Hepatocyte (in vitro differentiated cells): ENCODE data around the gene SLC25A45. TPM values are rescaled to one million over a fixed set of nuclear protein-coding genes. Genes with fewer than 3 reads are reported as not detected.

ENCODE experiments used
- DNase-seq: peaks from one replicate; pipeline ENCODE4 v3.0.0-alpha.2; 2016; ENCODE audit warnings: low spot score
- H2AFZ ChIP-seq: fragments of 200-600 bp; sonication (generic); 2 replicates; pipeline ENCODE4 v1.6.0; 2016; ENCODE audit warnings: antibody characterized with exemption, mild to moderate bottlenecking
- H3K27ac ChIP-seq: fragments of 200-600 bp; sonication (generic); 2 replicates; pipeline ENCODE4 v1.5.1; 2016; ENCODE audit warnings: mild to moderate bottlenecking
- H3K27me3 ChIP-seq: fragments of 200-600 bp; sonication (generic); 2 replicates; pipeline ENCODE4 v1.6.1; 2016
- H3K36me3 ChIP-seq: fragments of 200-600 bp; sonication (generic); replicated peaks from 2 replicates; pipeline ENCODE4 v1.5.1; 2016; ENCODE audit warnings: low read depth; ENCODE audit not compliant: insufficient read depth
- H3K4me1 ChIP-seq: fragments of 200-600 bp; sonication (generic); 2 replicates; pipeline ENCODE4 v1.5.1; 2016; ENCODE audit warnings: mild to moderate bottlenecking, moderate library complexity; ENCODE audit not compliant: insufficient read depth
- H3K4me2 ChIP-seq: fragments of 200-600 bp; sonication (generic); 2 replicates; pipeline ENCODE4 v1.6.0; 2016
- H3K4me3 ChIP-seq: fragments of 200-600 bp; sonication (generic); 2 replicates; pipeline ENCODE4 v1.5.1; 2016; ENCODE audit warnings: mild to moderate bottlenecking
- H3K79me2 ChIP-seq: fragments of 200-600 bp; sonication (generic); 2 replicates; pipeline ENCODE4 v1.6.0; 2017; ENCODE audit warnings: mild to moderate bottlenecking
- H3K9me2 ChIP-seq: fragments of 200-600 bp; sonication (generic); replicated peaks from 2 replicates; pipeline ENCODE4 v1.6.0; 2017; ENCODE audit warnings: mild to moderate bottlenecking; ENCODE audit not compliant: insufficient read depth
- H3K9me3 ChIP-seq: fragments of 200-600 bp; sonication (generic); 2 replicates; pipeline ENCODE4 v1.5.1; 2016; ENCODE audit warnings: low read depth, mild to moderate bottlenecking
- H4K20me1 ChIP-seq: fragments of 200-600 bp; sonication (generic); 2 replicates; pipeline ENCODE4 v1.6.0; 2016; ENCODE audit warnings: mild to moderate bottlenecking; ENCODE audit not compliant: insufficient read depth, poor library complexity, severe bottlenecking
- EZH2 ChIP-seq: fragments of 200-600 bp; sonication (generic); IDR thresholded peaks from 2 replicates; pipeline ENCODE4 v1.6.1; 2016; ENCODE audit warnings: antibody characterized with exemption, mild to moderate bottlenecking, borderline replicate concordance
- EZH2phosphoT487 ChIP-seq: fragments of 200-600 bp; sonication (generic); IDR thresholded peaks from one replicate; pipeline ENCODE4 v1.6.1; 2018; ENCODE audit warnings: antibody characterized with exemption, mild to moderate bottlenecking, low read depth, moderate library complexity; ENCODE audit not compliant: unreplicated experiment, severe bottlenecking
- WGBS: methylation state at CpG from one replicate; pipeline ENCODE4 v1.1.6; 2016; ENCODE audit warnings: low lambda C conversion rate; ENCODE audit errors: missing lambda C conversion rate; 5-methylcytosine and 5-hydroxymethylcytosine counted together
- polyA plus RNA-seq: library from polyadenylated mRNA; unstranded; fragments of >200 nt; fragmentation: Nextera tagmentation; extraction: Ambion mirVana; gene quantifications from 2 replicates; pipeline ENCODE4 v1.2.1, GENCODE V29; 2016
- total RNA-seq: library from RNA; depleted of rRNA; stranded (reverse); fragments of >200 nt; gene quantifications from 2 replicates; pipeline ENCODE4 v1.2.3, GENCODE V29; 2014
- TF ChIP-seq, protein P1 (sequence below): fragments of 200-600 bp; sonication (generic); IDR thresholded peaks from 2 replicates; pipeline ENCODE4 v1.5.1; 2016; ENCODE audit warnings: antibody characterized with exemption, mild to moderate bottlenecking; ENCODE audit not compliant: poor library complexity

SLC25A45 gene
- total and polyA plus RNA-seq, 2 experiments from 2014 or later = 8.8 to 13.9 TPM

- WGBS = 88% methylated on average over 8 of the region's 8 CpGs
- H4K20me1 ChIP-seq = no peaks in the 10 kb centered on the region
- peak overlapping the region; percentile 5 for H3K27ac ChIP-seq
- no peak for TF ChIP-seq EZH2
- TF ChIP-seq, protein P1, sequence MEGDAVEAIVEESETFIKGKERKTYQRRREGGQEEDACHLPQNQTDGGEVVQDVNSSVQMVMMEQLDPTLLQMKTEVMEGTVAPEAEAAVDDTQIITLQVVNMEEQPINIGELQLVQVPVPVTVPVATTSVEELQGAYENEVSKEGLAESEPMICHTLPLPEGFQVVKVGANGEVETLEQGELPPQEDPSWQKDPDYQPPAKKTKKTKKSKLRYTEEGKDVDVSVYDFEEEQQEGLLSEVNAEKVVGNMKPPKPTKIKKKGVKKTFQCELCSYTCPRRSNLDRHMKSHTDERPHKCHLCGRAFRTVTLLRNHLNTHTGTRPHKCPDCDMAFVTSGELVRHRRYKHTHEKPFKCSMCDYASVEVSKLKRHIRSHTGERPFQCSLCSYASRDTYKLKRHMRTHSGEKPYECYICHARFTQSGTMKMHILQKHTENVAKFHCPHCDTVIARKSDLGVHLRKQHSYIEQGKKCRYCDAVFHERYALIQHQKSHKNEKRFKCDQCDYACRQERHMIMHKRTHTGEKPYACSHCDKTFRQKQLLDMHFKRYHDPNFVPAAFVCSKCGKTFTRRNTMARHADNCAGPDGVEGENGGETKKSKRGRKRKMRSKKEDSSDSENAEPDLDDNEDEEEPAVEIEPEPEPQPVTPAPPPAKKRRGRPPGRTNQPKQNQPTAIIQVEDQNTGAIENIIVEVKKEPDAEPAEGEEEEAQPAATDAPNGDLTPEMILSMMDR = no peak
- TF ChIP-seq EZH2phosphoT487 = no peak
- H2AFZ ChIP-seq = no peak overlapping the region
- no peaks in the 10 kb centered on the region for H3K36me3 ChIP-seq
- no peak overlapping the region for H3K4me3 ChIP-seq
- H3K4me1 ChIP-seq = peaks cover 37% of the 10 kb centered on the region
- DNase-seq = no peak
- no peaks in the 10 kb centered on the region for H3K27me3 ChIP-seq
- H3K4me2 ChIP-seq = peak overlapping the region; percentile 7
- no peaks in the 10 kb centered on the region for H3K9me3 ChIP-seq
- H3K79me2 ChIP-seq = peaks cover 3% of the 10 kb centered on the region
- no peaks in the 10 kb centered on the region for H3K9me2 ChIP-seq
These were observed 4.7 kb downstream of the SLC25A45 start for GRCh38 chr11:65377777-65378176.

DNA sequence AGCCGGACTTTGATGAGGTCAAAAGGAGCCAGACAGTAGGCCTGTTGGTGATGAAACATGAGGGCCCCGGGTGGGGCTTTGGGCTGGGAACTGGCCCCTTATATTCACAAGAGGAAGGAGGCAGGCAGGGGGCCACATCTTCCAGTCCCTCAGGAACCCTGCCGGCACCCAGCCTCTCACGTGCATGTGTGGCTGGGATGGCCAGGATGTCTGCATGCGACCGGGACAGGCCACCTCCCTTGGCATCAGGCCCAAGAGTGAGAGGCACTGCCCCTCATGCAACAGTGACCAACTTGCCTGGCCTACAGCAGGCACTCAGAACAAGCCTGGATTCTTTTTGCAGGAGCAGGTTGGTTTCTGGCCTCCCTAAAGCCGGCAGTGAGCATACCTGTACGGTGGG is 5.4 kb downstream of the SLC25A45 start:
- peaks cover 33% of the 10 kb centered on the region for H3K4me1 ChIP-seq
- peaks cover 3% of the 10 kb centered on the region for H3K79me2 ChIP-seq
- no peaks in the 10 kb centered on the region for H3K9me2 ChIP-seq

DNA sequence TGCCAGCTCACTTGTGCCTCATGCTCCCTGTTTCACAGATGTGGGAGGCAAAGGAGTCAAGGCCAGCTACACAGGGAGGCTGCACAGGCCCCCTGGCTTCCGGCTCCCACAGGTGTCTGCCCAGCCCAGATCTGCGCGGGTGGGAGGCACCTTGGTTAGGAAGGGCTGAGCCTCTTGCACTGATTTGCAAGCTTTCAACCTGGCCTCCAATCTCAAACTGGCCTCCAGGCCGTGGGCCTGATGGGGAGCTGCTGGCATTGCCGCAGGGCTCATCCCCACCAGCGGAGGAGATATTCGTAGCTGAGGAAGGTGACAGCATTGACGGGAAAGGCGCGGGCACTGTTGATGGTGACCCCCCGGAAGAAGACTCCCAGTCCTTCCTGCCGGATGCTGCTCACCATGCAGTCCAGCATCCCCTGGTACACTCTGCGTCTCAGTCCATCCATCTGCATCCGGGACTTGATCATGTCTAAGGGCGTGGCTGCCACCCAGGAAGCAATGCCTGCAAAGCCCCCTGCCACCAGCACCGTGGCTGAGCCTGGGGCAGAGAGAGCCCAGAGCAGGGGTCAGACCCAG is 6.2 kb downstream of the SLC25A45 start:
- Histone ChIP-seq H3K27ac (no peak overlapping the region), H3K4me1 (peaks cover 25% of the 10 kb centered on the region), H3K4me3 (no peak overlapping the region), H3K27me3 (no peaks in the 10 kb centered on the region), H3K9me3 (no peaks in the 10 kb centered on the region), H3K4me2 (no peak overlapping the region), H2AFZ (no peak overlapping the region), H4K20me1 (no peaks in the 10 kb centered on the region), H3K9me2 (no peaks in the 10 kb centered on the region), H3K36me3 (no peaks in the 10 kb centered on the region), H3K79me2 (peaks cover 3% of the 10 kb centered on the region)
- DNase-seq = no peak
- TF ChIP-seq EZH2 (no peak), EZH2phosphoT487 (no peak)
- 93% methylated on average over 16 of the region's 16 CpGs for WGBS

More for the DNA sequence above, 5.4 kb downstream of the SLC25A45 start:
- H3K27ac ChIP-seq = no peak overlapping the region
- 88% methylated on average over 7 of the region's 8 CpGs for WGBS
- H3K36me3 ChIP-seq = no peaks in the 10 kb centered on the region
- H3K4me2 ChIP-seq = no peak overlapping the region
- no peak for TF ChIP-seq EZH2phosphoT487
- TF ChIP-seq EZH2 = no peak
- TF ChIP-seq, protein P1 = no peak
- DNase-seq = no peak
- no peaks in the 10 kb centered on the region for H3K9me3 ChIP-seq
- no peaks in the 10 kb centered on the region for H3K27me3 ChIP-seq
- no peak overlapping the region for H3K4me3 ChIP-seq
- H4K20me1 ChIP-seq = no peaks in the 10 kb centered on the region
- H2AFZ ChIP-seq = no peak overlapping the region

- peaks cover 3% of the 10 kb centered on the region for H3K79me2 ChIP-seq
- H4K20me1 ChIP-seq = no peaks in the 10 kb centered on the region
- H3K9me2 ChIP-seq = no peaks in the 10 kb centered on the region
- no peaks in the 10 kb centered on the region for H3K36me3 ChIP-seq
- TF ChIP-seq EZH2 (no peak), EZH2phosphoT487 (no peak)
- TF ChIP-seq, protein P1 = no peak
- no peak for DNase-seq
- H3K9me3 ChIP-seq = no peaks in the 10 kb centered on the region
- H3K27me3 ChIP-seq = no peaks in the 10 kb centered on the region
- no peak overlapping the region for H3K4me2 ChIP-seq
- 86% methylated on average over 8 of the region's 8 CpGs for WGBS
- no peak overlapping the region for H3K27ac ChIP-seq
- H3K4me1 ChIP-seq = peaks cover 21% of the 10 kb centered on the region
- no peak overlapping the region for H2AFZ ChIP-seq
- no peak overlapping the region for H3K4me3 ChIP-seq
These were observed 7.4 kb downstream of the SLC25A45 start for GRCh38 chr11:65375012-65375411.
